ENCODE data around the gene MMP21.

DNA sequence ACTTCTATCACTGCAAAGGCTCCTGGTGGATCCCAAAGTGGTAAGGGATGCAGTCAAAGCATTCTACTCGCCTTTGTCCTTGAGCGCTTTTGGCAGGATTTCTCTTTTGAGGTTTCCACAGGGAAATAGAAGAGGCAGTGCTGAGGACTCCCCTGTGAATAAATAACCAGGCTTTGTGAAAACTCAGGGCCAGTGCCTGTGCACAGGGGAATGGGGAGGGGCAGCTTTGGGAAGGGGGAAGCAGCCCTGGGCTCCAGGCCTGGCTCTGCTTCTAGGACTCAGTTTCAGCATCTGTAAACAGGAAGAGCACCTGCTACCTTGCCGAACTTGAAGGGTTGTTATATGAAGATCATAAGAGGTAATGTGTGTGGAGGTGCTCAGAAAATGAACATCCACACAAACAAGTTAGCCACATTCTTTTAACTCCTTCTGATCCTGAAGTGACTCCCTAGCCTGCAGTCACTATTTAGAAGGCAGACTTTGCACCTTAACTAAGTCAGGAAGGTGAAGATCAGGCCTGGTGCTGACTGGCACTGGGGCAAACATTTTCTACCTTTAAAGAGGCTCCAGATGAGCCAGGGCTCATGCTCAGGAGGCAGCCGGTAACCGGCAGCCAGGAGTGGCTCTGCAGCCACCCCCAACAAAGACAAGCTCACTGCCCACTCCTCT is 22.5 kb upstream of the MMP21 start:
- TF ChIP-seq CTCF (IDR thresholded peaks at IDR 0.05) (no peak), POLR2A (IDR thresholded peaks at IDR 0.05) (no peak)
